Measurements from ENCODE around the gene CAMK1D. TPM values are rescaled to one million over a fixed set of nuclear protein-coding genes. Genes with fewer than 3 reads are reported as not detected.

CAMK1D gene
- total RNA-seq, 4 donors from 2014 or later, result 5.6 to 23.9 (median 7.4) TPM

DNA sequence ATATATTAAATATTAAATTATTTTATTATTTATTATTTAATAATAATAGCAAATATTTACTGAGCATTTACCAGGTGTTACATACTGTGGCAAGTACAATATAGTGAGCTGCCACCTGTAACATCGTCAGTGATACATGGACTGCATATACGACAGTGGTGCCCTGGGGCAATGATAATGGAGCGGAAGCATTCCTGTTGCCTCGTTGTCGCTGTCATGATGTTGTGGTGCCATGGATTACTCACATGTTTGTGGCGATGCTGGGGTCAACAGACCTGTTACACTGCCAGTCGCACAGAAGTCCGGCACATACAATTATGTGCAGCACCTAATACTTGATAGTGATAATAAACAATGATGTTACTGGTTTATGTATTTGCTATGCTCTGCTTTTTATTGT is 20.6 kb downstream of the CAMK1D start:
- Histone ChIP-seq H3K9me3 (no peaks in the 10 kb centered on the region), H3K4me1 (peaks cover 0 to 5% (median 0%) of the 10 kb centered on the region in 4 donors), H3K27me3 (no peaks in the 10 kb centered on the region), H3K36me3 (no peaks in the 10 kb centered on the region), H3K4me3 (no peak overlapping the region), H3K27ac (no peak overlapping the region)
- DNase-seq, result peak in 1 of 3 donors; percentile 33
- no peak for TF ChIP-seq POLR2A (IDR thresholded peaks at IDR 0.05)
- TF ChIP-seq, protein P1, sequence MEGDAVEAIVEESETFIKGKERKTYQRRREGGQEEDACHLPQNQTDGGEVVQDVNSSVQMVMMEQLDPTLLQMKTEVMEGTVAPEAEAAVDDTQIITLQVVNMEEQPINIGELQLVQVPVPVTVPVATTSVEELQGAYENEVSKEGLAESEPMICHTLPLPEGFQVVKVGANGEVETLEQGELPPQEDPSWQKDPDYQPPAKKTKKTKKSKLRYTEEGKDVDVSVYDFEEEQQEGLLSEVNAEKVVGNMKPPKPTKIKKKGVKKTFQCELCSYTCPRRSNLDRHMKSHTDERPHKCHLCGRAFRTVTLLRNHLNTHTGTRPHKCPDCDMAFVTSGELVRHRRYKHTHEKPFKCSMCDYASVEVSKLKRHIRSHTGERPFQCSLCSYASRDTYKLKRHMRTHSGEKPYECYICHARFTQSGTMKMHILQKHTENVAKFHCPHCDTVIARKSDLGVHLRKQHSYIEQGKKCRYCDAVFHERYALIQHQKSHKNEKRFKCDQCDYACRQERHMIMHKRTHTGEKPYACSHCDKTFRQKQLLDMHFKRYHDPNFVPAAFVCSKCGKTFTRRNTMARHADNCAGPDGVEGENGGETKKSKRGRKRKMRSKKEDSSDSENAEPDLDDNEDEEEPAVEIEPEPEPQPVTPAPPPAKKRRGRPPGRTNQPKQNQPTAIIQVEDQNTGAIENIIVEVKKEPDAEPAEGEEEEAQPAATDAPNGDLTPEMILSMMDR (IDR thresholded peaks at IDR 0.05), result no peak

DNA sequence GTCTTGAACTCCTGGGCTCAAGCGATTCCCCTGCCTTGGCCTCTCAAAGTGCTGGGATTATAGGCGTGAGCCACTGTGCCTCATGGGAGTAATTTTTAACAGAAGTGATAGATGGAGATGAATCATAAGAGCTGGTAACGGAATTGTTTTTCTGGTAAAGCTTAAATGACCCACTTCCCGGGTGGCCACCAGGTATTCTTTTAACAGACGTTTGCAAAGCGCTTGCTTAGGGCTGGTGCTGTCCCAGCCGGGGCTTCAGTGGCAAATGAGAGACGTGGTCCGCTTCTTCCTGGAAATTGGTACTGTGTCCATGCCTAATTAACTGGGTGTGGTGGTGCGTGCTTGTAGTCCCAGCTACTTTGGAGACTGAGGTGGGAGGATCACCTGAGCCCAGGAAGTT is 23.5 kb downstream of the CAMK1D start:
- DNase-seq, result peak in 1 of 3 donors; percentile 39
- no peak overlapping the region for H3K27ac ChIP-seq
- no peaks in the 10 kb centered on the region for H3K4me1 ChIP-seq
- TF ChIP-seq, protein P1 (IDR thresholded peaks at IDR 0.05), result no peak
- no peak for TF ChIP-seq POLR2A (IDR thresholded peaks at IDR 0.05)
- H3K4me3 ChIP-seq, result no peak overlapping the region
- H3K36me3 ChIP-seq, result no peaks in the 10 kb centered on the region
- H3K27me3 ChIP-seq, result no peaks in the 10 kb centered on the region
- H3K9me3 ChIP-seq, result no peaks in the 10 kb centered on the region

DNA sequence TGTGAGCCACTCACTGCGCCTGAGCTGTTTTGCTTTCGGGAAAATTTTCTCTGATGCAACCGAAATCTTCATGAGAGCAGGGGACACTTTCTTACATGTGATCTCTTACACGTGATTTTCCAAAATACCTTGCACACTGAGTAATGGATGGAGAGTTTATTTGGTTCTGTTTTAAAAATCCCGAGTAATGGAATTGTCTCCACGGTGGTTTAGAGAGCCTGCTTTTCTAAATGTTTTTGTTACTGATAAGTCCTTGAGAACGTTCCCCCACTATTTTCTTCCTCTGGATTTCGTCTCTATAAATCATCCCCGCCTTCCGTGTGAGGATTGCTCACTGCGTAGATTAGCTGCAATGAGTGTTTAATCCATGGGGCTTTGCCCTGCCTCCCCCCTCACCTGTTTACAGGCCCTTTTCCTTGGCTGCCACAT is 25.7 kb downstream of the CAMK1D start:
- Histone ChIP-seq H3K4me1 (no peaks in the 10 kb centered on the region), H3K27me3 (no peaks in the 10 kb centered on the region), H3K27ac (no peak overlapping the region), H3K4me3 (no peak overlapping the region), H3K9me3 (no peaks in the 10 kb centered on the region), H3K36me3 (no peaks in the 10 kb centered on the region)
- TF ChIP-seq POLR2A (IDR thresholded peaks at IDR 0.05), result no peak
- TF ChIP-seq, protein P1 (IDR thresholded peaks at IDR 0.05), result no peak
- DNase-seq, result peak in 1 of 3 donors; percentile 6

DNA sequence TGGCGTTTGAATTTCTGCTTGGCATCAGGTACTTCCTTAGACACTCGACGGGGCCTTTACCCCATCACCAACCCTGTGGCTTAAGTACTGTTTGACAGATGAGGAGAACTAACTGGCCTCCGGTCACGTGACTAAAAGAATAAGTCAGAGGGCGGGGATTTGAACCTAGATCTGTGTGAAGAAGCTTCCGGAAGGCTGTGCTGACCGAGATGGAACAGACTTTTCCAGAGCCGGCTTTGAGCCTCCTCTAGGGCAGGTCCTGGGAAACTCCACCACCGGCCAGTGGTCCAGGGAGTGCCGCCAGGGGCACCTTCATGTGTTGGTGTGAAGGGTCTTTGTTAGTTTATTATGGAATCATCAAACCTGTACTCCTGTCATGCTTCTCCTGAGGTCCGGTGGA is 26.9 kb downstream of the CAMK1D start:
- no peaks in the 10 kb centered on the region for H3K36me3 ChIP-seq
- no peaks in the 10 kb centered on the region for H3K4me1 ChIP-seq
- no peak for TF ChIP-seq POLR2A (IDR thresholded peaks at IDR 0.05)
- TF ChIP-seq, protein P1 (IDR thresholded peaks at IDR 0.05), result no peak
- H3K4me3 ChIP-seq, result no peak overlapping the region
- peak in 1 of 3 donors; percentile 36 for DNase-seq
- H3K9me3 ChIP-seq, result no peaks in the 10 kb centered on the region
- H3K27ac ChIP-seq, result no peak overlapping the region
- no peaks in the 10 kb centered on the region for H3K27me3 ChIP-seq

DNA sequence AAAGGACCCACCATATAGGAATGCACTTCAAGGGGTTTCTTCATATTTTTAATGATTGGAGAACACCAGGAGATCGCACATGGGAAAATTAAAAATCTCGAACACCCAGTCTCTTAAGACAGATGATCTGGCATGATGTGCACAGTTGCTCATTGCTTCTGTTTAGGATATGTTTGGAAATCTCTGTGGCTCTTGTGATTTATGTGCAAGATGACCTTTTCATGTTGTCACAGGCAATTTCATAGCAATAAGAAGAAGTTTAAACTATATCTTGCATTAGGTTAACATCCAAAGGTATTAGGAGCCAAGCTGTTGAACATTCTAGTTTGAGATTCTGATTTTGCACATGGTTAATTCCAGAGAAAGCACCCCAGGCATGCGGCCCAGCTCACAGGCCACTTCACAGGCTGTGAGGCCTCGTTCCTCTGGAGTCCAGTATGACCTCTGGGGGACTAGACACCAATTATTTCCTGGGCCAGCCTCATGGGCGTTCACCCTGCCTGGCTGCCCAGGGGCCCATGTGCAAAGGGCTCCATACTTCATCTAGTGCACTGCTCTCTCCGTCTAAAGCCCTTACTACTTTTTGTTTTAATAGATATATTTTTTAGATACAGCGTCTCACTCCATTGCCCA is 28.4 kb downstream of the CAMK1D start:
- no peaks in the 10 kb centered on the region for H3K27me3 ChIP-seq
- no peaks in the 10 kb centered on the region for H3K36me3 ChIP-seq
- no peak overlapping the region for H3K4me3 ChIP-seq
- no peak for TF ChIP-seq POLR2A (IDR thresholded peaks at IDR 0.05)
- TF ChIP-seq, protein P1 (IDR thresholded peaks at IDR 0.05), result no peak
- no peaks in the 10 kb centered on the region for H3K4me1 ChIP-seq
- no peaks in the 10 kb centered on the region for H3K9me3 ChIP-seq
- H3K27ac ChIP-seq, result no peak overlapping the region
- no peak for DNase-seq
